Stimulated activated memory B cell treated with anti-CD40 and anti-IgM and Interleukin-4, amounts not matched to agents 10 μg/mL and 1 μg/mL and 100 μg/mL, for 72 hours (primary cell): ENCODE data around the gene GSTM3.
"Not testable (repeated sequence)": the region's sequence is repeated elsewhere in the genome, so short reads cannot be mapped to it uniquely, and the experiment has no call there.

ENCODE experiments used
- ATAC-seq: fragments of 150-1000 bp; cut with Tn5 transposase; 2 replicates; pipeline ENCODE4 v1.10.0; 2021
- H3K27ac Mint-ChIP-seq: one replicate; pipeline ENCODE4 v1.8.0; 2022; ENCODE audit warnings: mild to moderate bottlenecking, mixed read lengths
- H3K27me3 Mint-ChIP-seq: one replicate; pipeline ENCODE4 v1.8.0; 2022; ENCODE audit warnings: mixed read lengths
- H3K36me3 Mint-ChIP-seq: one replicate; pipeline ENCODE4 v1.8.0; 2022; ENCODE audit warnings: mixed read lengths
- H3K4me1 Mint-ChIP-seq: one replicate; pipeline ENCODE4 v1.8.0; 2022; ENCODE audit warnings: mixed read lengths
- H3K4me3 Mint-ChIP-seq: one replicate; pipeline ENCODE4 v1.8.0; 2022; ENCODE audit warnings: mild to moderate bottlenecking, moderate library complexity, mixed read lengths
- H3K9me3 Mint-ChIP-seq: one replicate; pipeline ENCODE4 v1.8.0; 2022; ENCODE audit warnings: mixed read lengths

The GSTM3 gene

GRCh38 chr1:109687109-109687508, 53.7 kb downstream of the GSTM3 start:
- H3K27ac Mint-ChIP-seq, result peak overlapping the region; percentile 93
- ATAC-seq, result peak; percentile 22
- not testable (repeated sequence) for H3K27me3 Mint-ChIP-seq, H3K4me1 Mint-ChIP-seq, H3K36me3 Mint-ChIP-seq, H3K9me3 Mint-ChIP-seq
- peak overlapping the region; percentile 87 for H3K4me3 Mint-ChIP-seq

- H3K4me1 Mint-ChIP-seq, H3K4me3 Mint-ChIP-seq, H3K36me3 Mint-ChIP-seq, ATAC-seq, H3K27me3 Mint-ChIP-seq, H3K9me3 Mint-ChIP-seq, H3K27ac Mint-ChIP-seq: not testable (repeated sequence)
Observed at GRCh38 chr1:109685890-109686289, 54.9 kb downstream of the GSTM3 start.

GRCh38 chr1:109685399-109685798, 55.4 kb downstream of the GSTM3 start:
- H3K36me3 Mint-ChIP-seq, H3K9me3 Mint-ChIP-seq, H3K4me1 Mint-ChIP-seq, H3K27ac Mint-ChIP-seq, H3K27me3 Mint-ChIP-seq, H3K4me3 Mint-ChIP-seq, ATAC-seq: not testable (repeated sequence)

DNA sequence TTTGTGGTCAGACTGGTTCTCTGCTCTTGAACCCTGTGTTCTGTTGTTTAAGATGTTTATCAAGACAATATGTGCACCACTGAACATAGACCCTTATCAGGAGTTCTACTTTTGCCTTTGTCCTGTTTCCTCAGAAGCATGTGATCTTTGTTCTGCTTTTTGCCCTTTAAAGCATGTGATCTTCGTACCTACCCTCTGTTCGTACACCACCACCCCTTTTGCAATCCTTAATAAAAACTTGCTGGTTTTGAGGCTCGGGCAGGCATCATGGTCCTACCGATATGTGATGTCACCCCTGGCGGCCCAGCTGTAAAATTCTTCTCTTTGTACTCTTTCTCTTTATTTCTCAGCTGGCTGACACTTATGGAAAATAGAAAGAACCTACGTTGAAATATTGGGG, 56.1 kb downstream of the GSTM3 start:
- not testable (repeated sequence) for H3K4me1 Mint-ChIP-seq, H3K27ac Mint-ChIP-seq, H3K27me3 Mint-ChIP-seq, H3K36me3 Mint-ChIP-seq, ATAC-seq, H3K9me3 Mint-ChIP-seq, H3K4me3 Mint-ChIP-seq
